Panc1 (cell line): Measurements from ENCODE around the gene GALNT11. TPM values are rescaled to one million over a fixed set of nuclear protein-coding genes. Genes with fewer than 3 reads are reported as not detected.

ENCODE experiments used
- ATAC-seq: fragments of 200-7000 bp; cut with Tn5 transposase; 2 replicates; pipeline ENCODE4 v1.9.1; 2020; ENCODE audit warnings: mild to moderate bottlenecking, moderate library complexity
- BruUV-seq: library from RNA; stranded (reverse); fragments of 400-500 nt; replicated peaks from 2 replicates; lab custom pipeline; 2021; lab: Mats Ljungman, UMichigan
- CTCF ChIA-PET: fragments of 300-600 bp; sonication (Branson Sonifier 250); formaldehyde crosslinking; loops from one replicate; lab custom pipeline; 2022; ENCODE audit warnings: antibody characterized with exemption; lab: Charles Lee
- POLR2A ChIA-PET: fragments of 300-600 bp; sonication (Branson Sonifier 250); formaldehyde crosslinking; loops from one replicate; lab custom pipeline; 2022; ENCODE audit warnings: antibody characterized with exemption; lab: Charles Lee
- DNase-seq: peaks from one replicate; pipeline ENCODE4 v3.0.0-alpha.2; 2010; ENCODE audit warnings: low read depth, low spot score
- H3K27ac ChIP-seq: 2 replicates; pipeline ENCODE4 v1.5.1; 2011; ENCODE audit warnings: mild to moderate bottlenecking, low read length, inconsistent platforms
- H3K27me3 ChIP-seq: fragments of 200-500 bp; sonication (Bioruptor generic); 2 replicates; pipeline ENCODE4 v1.6.0; 2014; ENCODE audit warnings: low read length, inconsistent platforms; ENCODE audit not compliant: control insufficient read depth, insufficient read depth
- H3K36me3 ChIP-seq: fragments of 200-500 bp; sonication (Bioruptor generic); 2 replicates; pipeline ENCODE4 v1.5.1; 2014; ENCODE audit warnings: inconsistent platforms, mild to moderate bottlenecking, low read length, moderate library complexity; ENCODE audit not compliant: control insufficient read depth, insufficient read depth
- H3K4me1 ChIP-seq: 2 replicates; pipeline ENCODE4 v1.5.1; 2011; ENCODE audit warnings: inconsistent platforms, mild to moderate bottlenecking, low read length, moderate library complexity; ENCODE audit not compliant: control insufficient read depth, insufficient read depth
- H3K4me3 ChIP-seq, 2 experiments: 2 replicates each; pipeline ENCODE4 v1.5.1; 2011 to 2012; ENCODE audit warnings: low read depth in 2 of 2, low read length in 2 of 2, mild to moderate bottlenecking in 2 of 2, inconsistent platforms in 1 of 2, moderate library complexity in 1 of 2
- H3K9me3 ChIP-seq: fragments of 200-500 bp; sonication (Bioruptor generic); 2 replicates; pipeline ENCODE4 v1.5.1; 2014; ENCODE audit warnings: low read depth, mild to moderate bottlenecking, inconsistent platforms, low read length, moderate library complexity; ENCODE audit not compliant: control insufficient read depth, insufficient read depth
- POLR2AphosphoS5 ChIP-seq: IDR thresholded peaks from 2 replicates; pipeline ENCODE4 v1.6.1; 2012; ENCODE audit warnings: mild to moderate bottlenecking, low read depth, low read length, moderate library complexity
- SIN3A ChIP-seq: IDR thresholded peaks from 2 replicates; pipeline ENCODE4 v1.6.1; 2012; ENCODE audit warnings: low read depth, mild to moderate bottlenecking, low read length, moderate library complexity, borderline replicate concordance; ENCODE audit not compliant: insufficient read depth
- TCF7L2 ChIP-seq: IDR thresholded peaks from 2 replicates; pipeline ENCODE4 v1.6.1; 2011; ENCODE audit warnings: mild to moderate bottlenecking, low read depth, low read length, inconsistent platforms
- in situ Hi-C: cut with HindIII; loops from 2 replicates; pipeline ENCODE4 v1.10.0; 2016; ENCODE audit warnings: low sequenced_read_pairs, low pct_unique_long_range_greater_than_20kb
- intact Hi-C: fragments of 100-400 bp; cut with micrococcal nuclease; formaldehyde crosslinking; loops from one replicate; pipeline ENCODE4 v1.10.0; 2022; ENCODE audit not compliant: unreplicated experiment
- total RNA-seq: library from RNA; stranded (reverse); gene quantifications from one replicate; pipeline ENCODE4 v1.2.1, GENCODE V29; 2021; ENCODE audit not compliant: unreplicated experiment
- TF ChIP-seq, protein P1 (sequence below): fragments of 450-650 bp; IDR thresholded peaks from 2 replicates; pipeline ENCODE4 v1.5.1; 2017; ENCODE audit warnings: mild to moderate bottlenecking
- TF ChIP-seq, protein P2 (sequence below), 2 experiments: IDR thresholded peaks; 2 replicates each; pipeline ENCODE4 v1.6.1; 2011 to 2012; ENCODE audit warnings: low read depth in 2 of 2, control low read depth in 1 of 2, low read length in 1 of 2, mild to moderate bottlenecking in 1 of 2, moderate library complexity in 1 of 2; ENCODE audit not compliant: insufficient read depth in 1 of 2

Gene GALNT11
- total RNA-seq, 1 experiment from 2014 or later: 48.7 TPM

DNA sequence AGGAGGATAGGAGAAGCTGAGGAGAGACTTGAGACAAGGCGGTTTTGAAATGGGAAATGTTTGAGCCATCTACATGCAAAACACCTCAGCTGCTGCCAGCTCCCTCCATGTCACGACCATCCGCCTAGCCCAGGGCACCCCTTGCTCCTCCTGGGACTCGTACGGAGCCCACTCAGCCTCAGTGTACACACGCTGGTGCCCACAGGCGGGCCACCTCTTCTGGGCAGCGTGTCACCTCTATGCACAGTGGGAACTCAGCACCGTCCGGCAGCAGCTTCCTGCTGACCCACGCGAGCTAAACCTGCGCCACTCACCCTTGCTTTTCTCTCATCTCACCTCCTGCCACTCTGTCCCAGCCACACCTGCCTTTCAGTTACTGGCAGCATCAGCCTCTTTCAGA, 108.3 kb downstream of the GALNT11 start:
- H3K4me3 ChIP-seq: no peak overlapping the region
- intact Hi-C loops: no loop called here
- BruUV-seq: no TSS peak
- H3K27ac ChIP-seq: no peak overlapping the region
- TF ChIP-seq, protein P1, sequence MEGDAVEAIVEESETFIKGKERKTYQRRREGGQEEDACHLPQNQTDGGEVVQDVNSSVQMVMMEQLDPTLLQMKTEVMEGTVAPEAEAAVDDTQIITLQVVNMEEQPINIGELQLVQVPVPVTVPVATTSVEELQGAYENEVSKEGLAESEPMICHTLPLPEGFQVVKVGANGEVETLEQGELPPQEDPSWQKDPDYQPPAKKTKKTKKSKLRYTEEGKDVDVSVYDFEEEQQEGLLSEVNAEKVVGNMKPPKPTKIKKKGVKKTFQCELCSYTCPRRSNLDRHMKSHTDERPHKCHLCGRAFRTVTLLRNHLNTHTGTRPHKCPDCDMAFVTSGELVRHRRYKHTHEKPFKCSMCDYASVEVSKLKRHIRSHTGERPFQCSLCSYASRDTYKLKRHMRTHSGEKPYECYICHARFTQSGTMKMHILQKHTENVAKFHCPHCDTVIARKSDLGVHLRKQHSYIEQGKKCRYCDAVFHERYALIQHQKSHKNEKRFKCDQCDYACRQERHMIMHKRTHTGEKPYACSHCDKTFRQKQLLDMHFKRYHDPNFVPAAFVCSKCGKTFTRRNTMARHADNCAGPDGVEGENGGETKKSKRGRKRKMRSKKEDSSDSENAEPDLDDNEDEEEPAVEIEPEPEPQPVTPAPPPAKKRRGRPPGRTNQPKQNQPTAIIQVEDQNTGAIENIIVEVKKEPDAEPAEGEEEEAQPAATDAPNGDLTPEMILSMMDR: no peak
- TF ChIP-seq POLR2AphosphoS5 (no peak), SIN3A (no peak), TCF7L2 (no peak)
- TF ChIP-seq, protein P2, sequence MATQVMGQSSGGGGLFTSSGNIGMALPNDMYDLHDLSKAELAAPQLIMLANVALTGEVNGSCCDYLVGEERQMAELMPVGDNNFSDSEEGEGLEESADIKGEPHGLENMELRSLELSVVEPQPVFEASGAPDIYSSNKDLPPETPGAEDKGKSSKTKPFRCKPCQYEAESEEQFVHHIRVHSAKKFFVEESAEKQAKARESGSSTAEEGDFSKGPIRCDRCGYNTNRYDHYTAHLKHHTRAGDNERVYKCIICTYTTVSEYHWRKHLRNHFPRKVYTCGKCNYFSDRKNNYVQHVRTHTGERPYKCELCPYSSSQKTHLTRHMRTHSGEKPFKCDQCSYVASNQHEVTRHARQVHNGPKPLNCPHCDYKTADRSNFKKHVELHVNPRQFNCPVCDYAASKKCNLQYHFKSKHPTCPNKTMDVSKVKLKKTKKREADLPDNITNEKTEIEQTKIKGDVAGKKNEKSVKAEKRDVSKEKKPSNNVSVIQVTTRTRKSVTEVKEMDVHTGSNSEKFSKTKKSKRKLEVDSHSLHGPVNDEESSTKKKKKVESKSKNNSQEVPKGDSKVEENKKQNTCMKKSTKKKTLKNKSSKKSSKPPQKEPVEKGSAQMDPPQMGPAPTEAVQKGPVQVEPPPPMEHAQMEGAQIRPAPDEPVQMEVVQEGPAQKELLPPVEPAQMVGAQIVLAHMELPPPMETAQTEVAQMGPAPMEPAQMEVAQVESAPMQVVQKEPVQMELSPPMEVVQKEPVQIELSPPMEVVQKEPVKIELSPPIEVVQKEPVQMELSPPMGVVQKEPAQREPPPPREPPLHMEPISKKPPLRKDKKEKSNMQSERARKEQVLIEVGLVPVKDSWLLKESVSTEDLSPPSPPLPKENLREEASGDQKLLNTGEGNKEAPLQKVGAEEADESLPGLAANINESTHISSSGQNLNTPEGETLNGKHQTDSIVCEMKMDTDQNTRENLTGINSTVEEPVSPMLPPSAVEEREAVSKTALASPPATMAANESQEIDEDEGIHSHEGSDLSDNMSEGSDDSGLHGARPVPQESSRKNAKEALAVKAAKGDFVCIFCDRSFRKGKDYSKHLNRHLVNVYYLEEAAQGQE (IDR thresholded peaks at IDR 0.05; ENCODE audit: insufficient read depth in 1 of 2, low read depth in 2 of 2, low read length in 1 of 2): no peak
- H3K9me3 ChIP-seq: no peaks in the 10 kb centered on the region
- ChIA-PET CTCF (no interaction called here), POLR2A (interaction anchor here (0.7 kb wide), 1 partner anchor 655 kb away, joined by 5 read pairs; no protein-coding TSS in a partner anchor)
- in situ Hi-C loops: no loop called here
- H3K27me3 ChIP-seq: no peaks in the 10 kb centered on the region
- DNase-seq (no peak), ATAC-seq (no peak)
- no peaks in the 10 kb centered on the region for H3K4me1 ChIP-seq
- peaks cover 4% of the 10 kb centered on the region; the same call in 1 of the 2 replicates for H3K36me3 ChIP-seq

DNA sequence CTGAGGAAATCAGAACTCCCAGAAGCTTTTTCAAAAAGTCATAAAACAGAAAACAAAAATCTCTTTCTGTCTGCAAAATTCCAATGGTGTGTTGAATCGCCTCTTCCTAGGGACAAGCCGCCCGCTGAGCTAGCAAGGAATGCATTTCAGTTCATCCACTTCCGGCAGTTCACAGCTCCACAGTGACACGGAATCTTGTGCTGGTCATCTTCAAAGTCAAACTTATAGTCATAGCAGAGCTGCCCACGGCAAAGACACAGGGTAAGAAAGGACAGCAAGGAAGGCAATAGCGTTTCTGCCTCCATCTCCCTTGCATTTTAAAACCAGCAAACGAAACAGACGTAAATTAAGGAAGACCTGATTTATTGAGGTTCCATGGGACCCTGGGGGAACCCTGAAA, 111.2 kb downstream of the GALNT11 start:
- no peak for DNase-seq
- POLR2A ChIA-PET: no interaction called here
- no peak overlapping the region for H3K27ac ChIP-seq
- peaks cover 8% of the 10 kb centered on the region for H3K36me3 ChIP-seq
- CTCF ChIA-PET: no interaction called here
- H3K9me3 ChIP-seq: no peaks in the 10 kb centered on the region
- ATAC-seq: no peak
- no peaks in the 10 kb centered on the region for H3K4me1 ChIP-seq
- in situ Hi-C loops: no loop called here
- intact Hi-C loops: no loop called here
- TF ChIP-seq POLR2AphosphoS5 (no peak), TCF7L2 (no peak)
- TF ChIP-seq, protein P2 (IDR thresholded peaks at IDR 0.05; ENCODE audit: insufficient read depth in 1 of 2, low read depth in 2 of 2, low read length in 1 of 2): no peak
- no peak overlapping the region for H3K4me3 ChIP-seq
- H3K27me3 ChIP-seq: no peaks in the 10 kb centered on the region
- no TSS peak for BruUV-seq
